GM19239 (cell line): ENCODE measurements around the gene ARL11.

Source experiments
- DNase-seq: peaks from one replicate; pipeline ENCODE4 v3.0.0; 2011; ENCODE audit warnings: low spot score; ENCODE audit not compliant: insufficient read length
- FAIRE-seq: peaks from 2 replicates; lab custom pipeline; 2011; peaks lifted over from hg19 to GRCh38; lab: Jason Lieb, UNC

ARL11 gene

DNA sequence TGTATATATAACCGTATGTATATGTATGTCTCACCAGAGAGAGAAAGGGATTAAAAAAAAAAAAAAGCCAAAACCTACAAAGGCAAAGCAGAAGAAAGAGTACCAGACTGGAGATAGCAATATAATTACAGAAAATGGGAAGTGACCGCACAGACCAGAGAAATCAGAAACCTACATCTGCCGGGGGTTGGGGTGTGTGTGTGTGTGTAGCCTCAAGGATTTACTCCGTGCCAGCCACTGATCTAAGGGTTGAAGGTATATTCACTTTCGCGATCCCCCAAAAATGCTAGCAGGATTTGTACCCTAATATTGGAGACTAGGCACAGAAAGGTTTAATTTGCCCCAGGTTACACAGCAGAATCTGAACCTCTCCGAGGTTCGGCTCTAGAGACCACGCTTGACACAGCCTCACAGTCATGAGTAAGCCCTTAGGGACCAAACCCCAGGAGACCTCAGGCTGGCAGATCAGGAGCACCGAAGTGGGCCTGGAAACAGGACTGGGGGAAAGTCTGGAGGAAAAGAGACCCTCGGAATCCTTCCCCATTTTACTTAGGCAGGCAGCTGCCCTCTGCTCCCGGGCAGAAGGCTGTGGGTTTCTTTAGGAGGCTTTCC, 14.8 kb downstream of the ARL11 start:
- FAIRE-seq, result no peak

DNA sequence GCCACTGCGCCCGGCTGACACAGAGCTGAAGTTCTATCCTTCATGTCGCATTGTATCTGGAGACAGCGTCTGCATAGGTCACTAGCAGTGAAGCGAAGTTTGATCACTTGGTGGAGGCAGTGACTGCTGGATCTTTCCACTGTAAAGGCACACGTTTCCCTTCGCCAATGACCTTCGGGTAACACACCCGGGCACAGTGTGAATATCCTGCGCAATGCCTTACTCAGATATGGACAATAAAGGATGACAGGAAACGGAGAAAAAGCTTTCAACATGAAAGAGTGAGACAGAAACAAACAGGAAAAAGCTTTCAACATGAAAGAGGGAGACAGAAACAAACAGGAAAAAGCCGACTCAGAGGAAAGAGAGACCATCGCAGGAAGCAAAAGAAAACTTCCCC, 17.1 kb downstream of the ARL11 start:
- no peak for DNase-seq
- no peak for FAIRE-seq

More for the DNA sequence above, 14.8 kb downstream of the ARL11 start:
- no peak for DNase-seq

DNA sequence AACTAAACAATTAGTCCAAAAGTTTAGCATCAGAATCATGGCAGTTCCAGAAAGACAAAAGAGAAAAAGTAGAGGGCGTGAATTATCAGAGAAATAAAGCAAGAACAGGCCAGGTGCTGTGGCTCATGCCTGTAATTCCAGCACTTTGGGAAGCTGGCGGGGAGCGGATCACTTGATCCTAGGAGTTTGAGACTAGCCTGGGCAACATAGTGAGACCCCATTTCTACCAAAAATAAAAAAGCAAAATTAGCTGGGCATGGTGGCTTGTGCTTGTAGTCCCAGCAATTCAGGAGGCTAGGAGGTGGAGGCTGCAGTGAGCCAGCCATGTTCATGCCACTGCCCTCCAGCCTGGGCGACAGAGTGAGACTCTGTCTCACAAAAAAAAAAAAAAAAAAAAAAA, 18.4 kb downstream of the ARL11 start:
- FAIRE-seq, result no peak

DNA sequence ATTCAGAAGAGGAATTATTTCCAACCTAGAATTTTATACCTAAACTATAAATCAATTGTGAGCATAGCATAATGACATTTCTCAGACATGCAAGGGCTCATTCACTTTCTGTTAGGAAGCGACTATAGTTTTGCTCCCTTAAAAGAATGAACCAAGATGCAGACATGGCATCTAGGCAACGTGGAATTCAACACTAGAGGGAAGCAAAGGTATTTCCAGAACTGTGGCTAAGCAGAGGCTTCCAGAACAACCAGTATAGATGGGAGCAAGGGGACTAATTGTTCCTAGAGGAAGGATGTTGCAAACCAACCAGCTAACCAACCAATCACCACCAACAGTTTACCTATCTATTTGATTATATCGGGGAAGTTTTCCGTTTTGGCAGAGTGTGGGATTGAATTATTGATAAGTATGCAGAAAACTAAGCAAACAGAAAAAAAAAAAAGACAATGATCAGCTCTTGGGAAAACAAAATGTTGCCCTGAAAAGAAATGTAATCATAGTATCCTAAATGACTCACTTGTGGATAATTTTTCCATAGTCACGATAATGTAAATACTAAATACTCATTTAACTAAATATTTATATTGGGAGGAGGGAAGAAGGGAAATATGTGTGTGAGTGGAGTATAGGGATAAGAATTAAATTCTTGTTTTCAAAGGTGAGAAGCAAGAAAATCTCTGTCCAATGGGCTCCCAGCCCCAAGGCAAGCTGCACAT, 21.1 kb downstream of the ARL11 start:
- FAIRE-seq, result no peak
- DNase-seq, result no peak

More for the DNA sequence above, 18.4 kb downstream of the ARL11 start:
- no peak for DNase-seq

DNA sequence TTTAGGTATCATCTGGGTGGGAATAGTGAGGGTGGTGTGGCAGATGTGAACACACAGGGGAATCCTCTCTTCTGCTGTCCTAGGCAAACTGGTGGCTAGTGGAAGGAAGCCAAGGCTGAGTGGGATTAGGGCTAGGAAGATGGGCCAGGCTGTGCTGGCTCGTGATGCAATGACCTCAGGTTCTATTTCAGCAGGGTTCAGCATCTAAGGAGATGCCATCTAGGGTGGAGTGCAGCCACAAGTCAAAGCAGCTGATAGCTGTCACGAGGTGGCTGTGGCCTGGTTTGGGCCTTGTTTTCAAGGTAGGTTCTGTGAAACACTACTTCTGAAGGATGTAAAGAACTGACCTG, 21.6 kb downstream of the ARL11 start:
- DNase-seq, result no peak
- FAIRE-seq, result no peak

DNA sequence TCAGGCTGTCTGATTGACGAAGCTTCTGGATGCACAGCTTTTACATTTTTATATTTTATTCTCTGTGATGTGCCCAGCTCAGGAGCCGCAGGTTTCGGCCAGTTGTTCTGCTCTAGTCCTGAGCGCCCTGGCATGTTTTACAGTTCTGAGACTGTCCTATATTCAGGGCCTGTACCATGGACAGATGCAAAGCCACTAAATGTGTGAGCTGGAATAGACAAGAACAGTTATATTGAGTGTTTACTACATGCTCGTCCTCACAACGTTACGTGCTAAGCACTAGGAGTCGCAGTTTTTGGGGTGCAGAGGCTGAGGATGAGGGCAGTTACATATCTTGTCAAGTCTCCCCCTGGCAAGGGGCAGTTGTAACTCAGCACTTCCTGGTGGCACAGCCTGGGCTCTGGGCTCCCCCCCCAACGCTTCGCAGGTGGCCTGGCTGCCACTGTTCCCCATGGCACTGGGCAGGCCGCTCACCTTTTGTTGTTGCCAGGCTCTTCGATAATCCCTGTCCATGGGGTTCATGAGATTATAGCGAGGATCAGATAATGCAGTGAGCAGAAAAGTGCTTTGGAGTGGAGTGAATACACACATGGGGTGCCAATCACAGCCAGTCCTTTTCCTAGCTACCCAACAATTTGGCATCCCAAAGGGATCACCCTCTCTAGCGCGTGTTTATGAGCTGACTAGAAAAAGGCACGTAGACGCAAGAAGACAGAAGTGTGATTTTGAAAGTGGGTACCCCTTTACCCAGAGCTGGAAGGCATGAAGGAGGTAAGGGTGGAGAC, 23.5 kb downstream of the ARL11 start:
- DNase-seq, result no peak
- FAIRE-seq, result no peak

DNA sequence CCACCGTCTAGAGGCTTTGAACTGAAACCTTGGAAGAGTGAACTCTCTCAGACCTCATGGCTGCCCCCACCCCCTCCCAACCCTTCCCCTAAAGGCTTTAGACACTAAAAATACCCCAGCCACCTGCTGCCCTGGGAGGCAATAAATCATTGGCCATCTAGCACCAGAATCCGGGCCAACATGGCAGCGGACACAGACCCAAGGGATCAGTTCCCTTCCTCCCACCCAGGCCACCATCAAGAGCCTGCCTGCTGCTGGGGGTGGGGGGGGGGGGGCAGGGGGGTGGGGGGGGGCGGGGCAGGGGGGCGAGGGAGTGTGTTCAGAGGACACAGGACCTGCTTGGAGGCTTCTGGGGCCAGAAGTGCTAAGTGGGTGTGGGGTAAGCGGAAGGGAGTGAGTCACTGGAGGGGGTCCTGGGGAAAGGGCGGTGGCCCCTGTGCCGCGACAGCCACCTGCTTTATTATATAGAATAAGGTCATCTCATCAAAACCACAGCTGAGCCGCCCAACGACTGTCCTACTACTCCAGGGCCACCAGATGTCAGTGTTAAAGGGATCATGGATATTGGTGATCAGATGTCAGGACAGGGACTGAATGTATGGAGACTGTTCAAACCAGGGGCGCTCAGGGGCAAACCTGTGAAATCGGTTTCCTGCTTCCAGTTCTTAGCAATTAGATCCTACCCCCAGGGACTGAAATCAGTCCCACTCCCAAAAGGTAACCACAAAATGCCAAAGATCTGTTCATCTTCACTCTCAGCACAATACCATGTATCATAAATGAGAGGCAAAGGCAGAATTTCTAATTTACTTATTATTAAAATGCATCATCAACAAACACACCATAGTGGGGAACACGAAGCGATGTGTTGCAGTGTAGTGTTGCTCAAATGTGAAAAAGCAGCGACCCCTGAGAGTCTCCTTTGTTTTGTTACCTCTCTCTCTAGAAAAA, 24.3 kb downstream of the ARL11 start:
- no peak for FAIRE-seq
- DNase-seq, result no peak

DNA sequence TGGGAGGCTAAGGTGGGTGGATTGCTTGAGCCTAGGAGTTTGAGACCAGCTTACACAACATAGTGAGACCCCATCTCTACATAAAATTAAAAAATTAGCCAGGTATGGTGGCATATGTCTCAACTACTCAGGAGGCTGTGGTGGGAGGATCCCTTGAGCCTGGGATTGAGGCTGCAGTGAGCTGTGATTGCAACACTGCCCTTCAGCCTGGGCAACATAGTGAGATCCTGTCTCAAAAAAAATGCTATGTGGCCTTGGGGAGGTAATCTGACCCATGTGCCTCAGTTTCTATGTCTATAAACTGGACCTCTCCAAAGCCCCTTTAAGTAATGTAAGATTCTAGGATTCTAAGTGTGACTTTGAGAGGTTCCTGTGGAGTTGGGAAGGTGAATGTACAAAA, 25.2 kb downstream of the ARL11 start:
- no peak for FAIRE-seq
- no peak for DNase-seq

DNA sequence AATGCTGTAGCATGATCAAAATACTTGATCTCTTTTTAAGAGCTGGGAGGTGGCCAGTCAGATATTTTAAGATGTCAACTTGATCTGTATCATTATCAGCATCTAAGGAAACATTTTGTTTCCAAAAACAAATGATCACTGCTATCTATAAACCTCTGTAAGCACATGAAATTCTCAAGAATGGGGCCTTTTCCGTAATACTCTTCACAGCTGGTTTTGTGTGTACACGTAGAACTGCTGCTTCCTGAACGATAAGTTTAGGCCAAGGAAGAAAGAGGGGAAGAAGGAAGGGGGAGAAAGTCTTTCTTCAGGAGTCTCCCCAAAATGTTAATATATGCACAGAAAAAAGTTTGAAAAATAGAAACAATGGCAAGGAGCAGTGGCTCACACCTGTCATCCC, 25.7 kb downstream of the ARL11 start:
- FAIRE-seq, result no peak

DNA sequence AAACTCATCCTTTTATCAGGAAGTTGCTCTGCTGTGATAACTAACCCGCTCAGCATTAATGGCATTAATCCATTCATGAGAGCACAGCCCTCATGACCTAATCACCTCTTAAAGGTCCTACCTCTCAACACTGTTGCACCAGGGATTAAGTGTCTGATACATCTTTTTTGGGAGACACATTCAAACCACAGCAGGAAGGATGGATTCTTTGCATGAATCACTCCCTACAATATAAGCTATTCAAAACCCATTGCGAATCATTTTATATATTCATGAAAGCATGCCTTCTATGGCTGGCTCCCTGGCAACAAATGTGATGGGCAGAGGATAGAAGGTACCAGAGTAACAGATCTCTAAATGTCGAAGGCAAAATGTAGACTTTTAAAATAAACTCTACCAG, 27.6 kb downstream of the ARL11 start:
- DNase-seq (no peak), FAIRE-seq (no peak)

More for the DNA sequence above, 25.7 kb downstream of the ARL11 start:
- no peak for DNase-seq

DNA sequence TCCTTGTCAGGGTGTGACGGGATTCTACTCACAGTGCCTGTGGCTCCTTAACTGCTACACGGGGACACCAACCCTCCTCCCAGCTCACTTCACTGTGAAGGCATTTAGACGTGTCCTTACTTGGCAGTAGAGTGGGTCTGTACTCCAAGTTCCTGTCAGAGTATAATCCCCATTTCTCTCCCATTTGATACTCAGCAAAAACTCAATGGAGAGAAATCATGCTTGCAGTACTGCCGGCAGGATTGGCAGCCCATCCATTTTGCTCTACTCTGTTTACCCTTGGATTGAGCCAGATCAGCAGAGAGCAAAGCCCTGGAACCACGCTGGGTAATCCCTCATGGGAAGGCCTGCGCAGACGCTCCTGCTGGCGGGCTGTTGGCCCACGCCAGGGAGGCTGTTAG, 28.9 kb downstream of the ARL11 start:
- no peak for DNase-seq

DNA sequence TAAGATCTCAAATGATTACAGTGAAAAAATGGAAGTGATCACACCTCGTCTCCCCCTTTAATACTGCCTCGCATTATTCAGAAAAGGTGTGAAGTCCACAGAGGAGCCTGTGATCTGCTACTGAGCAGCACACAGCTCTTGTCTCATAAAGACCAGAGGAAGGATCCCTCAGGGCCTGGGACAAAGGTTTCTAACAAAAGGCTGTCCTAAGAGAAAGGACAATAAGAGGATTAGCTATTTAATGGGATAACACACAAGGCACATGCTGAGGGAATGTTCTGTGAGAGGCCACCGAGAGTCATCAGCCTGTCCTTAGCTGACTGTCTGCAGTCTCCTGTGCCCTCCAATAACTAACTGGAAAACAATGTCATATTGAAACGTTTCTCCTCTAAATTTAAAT, 36.3 kb downstream of the ARL11 start:
- FAIRE-seq (no peak), DNase-seq (no peak)

More for the DNA sequence above, 28.9 kb downstream of the ARL11 start:
- FAIRE-seq, result no peak

DNA sequence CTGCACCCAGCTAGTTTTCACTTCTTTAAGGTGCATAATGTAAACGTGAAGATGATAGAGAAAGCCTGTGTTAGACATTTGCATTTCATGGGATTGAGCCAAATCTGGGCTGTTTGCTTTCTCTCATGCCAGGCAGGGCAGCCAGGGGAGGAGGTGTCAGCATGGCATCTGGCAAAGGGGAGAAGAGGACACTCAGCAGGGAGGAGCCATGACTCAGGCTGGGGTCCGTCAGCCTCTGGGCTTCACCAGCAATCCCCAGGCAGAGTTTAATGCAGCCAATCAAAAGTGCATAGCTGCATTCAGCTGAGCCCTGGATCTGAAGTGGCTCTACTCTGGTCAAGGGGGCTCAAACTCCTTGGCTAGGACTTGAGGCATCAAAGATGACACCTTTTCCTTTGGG, 39.5 kb downstream of the ARL11 start:
- FAIRE-seq, result no peak
- no peak for DNase-seq

DNA sequence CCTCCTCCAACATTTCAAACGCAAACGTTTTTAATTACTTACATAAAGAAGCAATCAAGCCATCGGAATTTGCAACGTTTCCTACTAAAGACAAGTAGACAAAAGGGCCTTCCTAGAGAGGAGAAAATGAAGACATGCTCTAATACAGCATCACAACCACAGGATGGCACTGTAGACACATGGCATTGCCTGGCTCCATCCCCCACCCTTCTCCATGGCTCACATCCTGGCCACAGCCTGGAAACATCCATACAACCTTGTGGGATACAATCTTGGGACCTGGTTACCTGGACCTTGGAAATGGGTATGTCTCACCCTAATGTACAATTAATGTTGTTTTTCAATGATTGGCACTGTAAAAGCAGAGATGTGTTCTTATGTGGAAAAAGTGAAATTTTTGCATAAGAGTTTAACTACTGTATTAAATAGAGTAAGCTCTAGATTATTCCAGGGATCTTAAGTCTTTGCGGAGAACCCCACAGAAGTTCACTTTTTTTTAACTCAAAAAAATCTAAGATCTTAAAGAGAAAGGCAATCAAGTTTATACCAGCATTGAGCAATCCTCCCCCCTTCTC, 41.5 kb downstream of the ARL11 start:
- no peak for DNase-seq
- peak; percentile 78 for FAIRE-seq

DNA sequence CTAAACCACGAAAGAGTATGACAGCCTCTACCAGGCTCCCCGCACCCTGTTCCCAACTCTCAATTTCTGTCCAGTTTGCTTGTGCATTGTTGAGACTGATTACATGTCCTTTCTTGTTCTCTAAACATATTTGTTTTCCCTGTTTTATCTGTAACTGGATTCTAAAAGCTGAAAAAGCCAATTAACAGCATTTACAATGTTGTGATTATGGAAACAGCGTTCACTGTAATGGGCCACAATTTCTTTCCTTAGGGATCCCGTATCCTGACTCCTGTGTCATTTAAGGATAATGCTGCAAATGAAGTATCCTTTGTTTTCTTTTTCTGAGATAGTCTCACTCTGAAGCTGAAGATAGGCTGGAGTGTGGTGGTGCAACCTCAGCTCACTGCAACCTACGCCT, 42.5 kb downstream of the ARL11 start:
- no peak for DNase-seq
- no peak for FAIRE-seq

DNA sequence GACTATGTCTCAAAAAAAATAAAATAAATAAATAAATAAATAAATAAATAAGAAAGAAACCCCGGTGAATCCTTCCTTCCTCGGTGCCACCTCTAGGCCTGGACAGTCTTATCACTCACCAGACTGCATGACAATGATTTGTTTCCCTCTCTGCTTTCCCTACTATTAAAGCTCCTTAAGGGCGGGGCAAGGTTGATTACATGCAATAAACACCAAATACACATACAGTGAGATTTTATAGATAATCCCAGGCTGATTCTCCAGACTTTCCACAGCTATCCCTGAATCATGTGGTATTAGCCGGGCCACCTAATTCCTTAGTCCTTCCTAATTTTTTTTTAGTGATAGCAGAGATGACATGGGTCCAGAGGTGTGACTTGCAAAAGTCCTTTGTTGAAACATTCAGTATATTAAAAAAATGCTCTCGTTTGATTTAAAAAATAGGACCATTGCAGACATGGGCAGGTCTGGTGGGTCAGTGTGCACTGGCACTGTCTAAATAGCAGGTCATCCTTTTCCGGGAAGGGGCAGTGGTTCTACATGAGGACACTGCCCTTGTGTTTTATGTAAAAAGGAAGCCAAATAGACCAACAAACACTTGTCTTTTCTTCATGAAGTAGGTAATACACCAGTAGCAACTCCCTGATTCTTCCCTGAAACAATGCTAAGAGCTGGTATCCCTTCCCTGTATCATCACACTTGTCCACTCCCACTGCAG, 48.4 kb downstream of the ARL11 start:
- DNase-seq, result no peak
- no peak for FAIRE-seq

DNA sequence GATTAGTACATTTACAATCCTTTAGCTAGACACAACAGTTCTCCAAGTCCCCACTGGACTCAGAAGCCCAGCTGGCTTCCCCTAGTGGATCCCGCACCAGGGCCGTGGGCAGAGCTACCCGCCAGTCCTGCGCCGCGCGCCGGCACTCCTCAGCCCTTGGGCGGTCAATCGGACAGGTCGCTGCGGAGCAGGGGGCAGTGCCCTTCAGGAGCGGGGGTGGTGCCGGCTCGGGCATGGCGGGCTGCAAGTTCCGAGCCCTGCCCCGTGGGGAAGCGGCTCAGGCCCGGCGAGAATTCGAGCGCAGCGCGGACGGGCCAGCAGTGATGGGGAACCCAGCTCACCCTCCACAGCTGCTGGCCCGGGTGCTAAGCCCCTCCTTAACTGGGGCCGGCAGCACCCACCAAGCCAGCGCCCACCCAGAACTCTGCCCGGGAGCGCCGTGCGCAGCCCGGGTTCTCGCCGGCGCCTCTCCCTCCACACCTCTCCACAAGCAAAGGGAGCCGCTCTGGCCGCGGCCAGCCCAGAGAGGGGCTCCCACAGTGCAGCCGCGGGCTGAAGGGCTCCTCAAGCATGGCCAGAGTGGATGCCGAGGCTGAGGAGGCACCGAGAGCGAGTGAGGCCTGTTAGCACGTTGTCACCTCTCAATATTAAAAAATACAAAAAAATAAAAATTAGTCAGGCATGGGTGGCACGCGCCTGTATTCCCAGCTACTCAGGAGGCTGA, 50.0 kb downstream of the ARL11 start:
- DNase-seq, result no peak
- no peak for FAIRE-seq

DNA sequence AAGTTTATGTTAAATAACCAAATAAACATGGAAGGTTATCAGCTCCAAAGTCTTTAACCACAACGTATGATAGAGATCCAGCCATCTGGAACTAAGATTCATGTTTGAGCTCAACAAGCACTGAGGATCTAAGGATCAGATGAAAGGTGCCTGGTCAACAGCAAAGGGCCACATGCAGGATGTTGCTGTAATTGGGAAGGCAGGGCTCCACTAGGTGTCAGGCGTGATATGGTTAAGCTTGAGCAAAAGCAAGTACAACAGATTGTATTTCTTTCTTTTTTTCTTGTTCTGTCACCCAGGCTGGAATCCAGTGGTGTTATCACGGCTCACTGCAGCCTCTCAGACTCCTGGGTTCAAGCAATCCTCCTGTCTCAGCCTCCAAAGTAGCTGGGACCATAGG, 50.9 kb downstream of the ARL11 start:
- FAIRE-seq (no peak), DNase-seq (no peak)
